ENCODE results near the gene NENF. TPM values are rescaled to one million over a fixed set of nuclear protein-coding genes. Genes with fewer than 3 reads are reported as not detected.

The NENF gene
- polyA plus RNA-seq, 1 of the 3 experiments (the other 2 are of a cell fraction): 78.7 TPM

GRCh38 chr1:212455803-212456528 is 23.2 kb downstream of the NENF start:
- H3K9ac ChIP-seq: no peak overlapping the region

More at GRCh38 chr1:212455803-212456528, 23.2 kb downstream of the NENF start:
- DNase-seq: peak; percentile 83
- Histone ChIP-seq H3K9me3 (no peaks in the 10 kb centered on the region), H3K9me2 (no peaks in the 10 kb centered on the region), H3K79me2 (ENCODE audit: insufficient read depth) (no peaks in the 10 kb centered on the region), H3K36me3 (replicated peaks in 1 of 2; ENCODE audit: control insufficient read depth in 1 of 2, insufficient read depth in 2 of 2, low read length in 1 of 2) (no peaks in the 10 kb centered on the region), H3K27me3 (ENCODE audit: insufficient read depth) (no peaks in the 10 kb centered on the region), H3K4me3 (ENCODE audit: low read depth in 2 of 2, low read length in 1 of 2) (no peak overlapping the region; a peak in 1 of 4 replicates), H3K4me2 (no peak overlapping the region), H3F3A (replicated peaks; ENCODE audit: insufficient read depth) (no peaks in the 10 kb centered on the region), H2AFZ (ENCODE audit: low read depth) (no peak overlapping the region), H3K27ac (ENCODE audit: low read depth in 2 of 2, low read length in 1 of 2) (no peak overlapping the region), H3K4me1 (ENCODE audit: control insufficient read depth in 1 of 2, insufficient read depth in 2 of 2, low read depth in 1 of 2, low read length in 1 of 2) (peaks cover 0 to 14% of the 10 kb centered on the region in 2 experiments; a peak in 1 of 4 replicates), H4K20me1 (ENCODE audit: insufficient read depth) (no peaks in the 10 kb centered on the region)
- ChIA-PET POLR2A (interaction anchor here (1.1 kb wide), 1 partner anchor 153 kb away, joined by 3 read pairs; the partner anchor contains the start of gene ATF3), CTCF (interaction anchor here (0.6 to 8.4 kb wide), 111 partner anchors 9 to 780 kb away, joined by 3 to 187 read pairs (median 5); partner anchors contain the start of genes ATF3, DTL, FLVCR1 and INTS7)
- TF ChIP-seq GABPA (IDR thresholded peaks at IDR 0.05; ENCODE audit: low read depth): no peak
- TF ChIP-seq CTCF (IDR thresholded peaks at IDR 0.05): peak; percentile 97
- TF ChIP-seq SIN3A (IDR thresholded peaks at IDR 0.05; ENCODE audit: borderline replicate concordance, low read depth, low read length): no peak
- TF ChIP-seq FOXM1 (IDR thresholded peaks at IDR 0.05; ENCODE audit: low read depth): no peak
- no peak for TF ChIP-seq JUND (IDR thresholded peaks at IDR 0.05)
- TF ChIP-seq RAD21 (IDR thresholded peaks at IDR 0.05; ENCODE audit: low read length): peak; percentile 98
- TF ChIP-seq MEF2A (IDR thresholded peaks at IDR 0.05; ENCODE audit: borderline replicate concordance, low read depth): no peak
- no peak for TF ChIP-seq POLR2AphosphoS5 (IDR thresholded peaks at IDR 0.05; ENCODE audit: low read depth, low read length)
- TF ChIP-seq MAX (IDR thresholded peaks at IDR 0.05; ENCODE audit: low read depth): no peak
- peak; percentile 95 for TF ChIP-seq SMC3 (IDR thresholded peaks at IDR 0.05; ENCODE audit: low read depth, low read length)
- TF ChIP-seq RFX5 (IDR thresholded peaks at IDR 0.05; ENCODE audit: low read length): no peak
- no peak for TF ChIP-seq IRF3 (IDR thresholded peaks at IDR 0.05; ENCODE audit: low read depth, low read length)
- no peak for TF ChIP-seq TEAD4 (IDR thresholded peaks at IDR 0.05; ENCODE audit: borderline replicate concordance, insufficient read depth)
- TF ChIP-seq TCF12 (IDR thresholded peaks at IDR 0.05): no peak
- TF ChIP-seq FOXJ3 (CRISPR knock-in tag; IDR thresholded peaks at IDR 0.05): no peak
- TF ChIP-seq RCOR1 (IDR thresholded peaks at IDR 0.05; ENCODE audit: low read length): no peak
- TF ChIP-seq USF2 (IDR thresholded peaks at IDR 0.05; ENCODE audit: borderline replicate concordance, low read depth, low read length): no peak
- no peak for TF ChIP-seq PBX3 (IDR thresholded peaks at IDR 0.05)
- 31% methylated on average over 10 of the region's 10 CpGs for WGBS (ENCODE audit: low lambda C conversion rate)

Measured in SK-N-SH (cell line).